Myometrial cell (primary cell): Measurements from ENCODE around the gene STAP2. TPM values are rescaled to one million over a fixed set of nuclear protein-coding genes. Genes with fewer than 3 reads are reported as not detected.

Experiments used
- total RNA-seq: library from RNA; depleted of rRNA; stranded (reverse); fragments of >200 nt; gene quantifications from 2 replicates; pipeline ENCODE4 v1.2.3, GENCODE V29; 2015

Gene STAP2, protein sequence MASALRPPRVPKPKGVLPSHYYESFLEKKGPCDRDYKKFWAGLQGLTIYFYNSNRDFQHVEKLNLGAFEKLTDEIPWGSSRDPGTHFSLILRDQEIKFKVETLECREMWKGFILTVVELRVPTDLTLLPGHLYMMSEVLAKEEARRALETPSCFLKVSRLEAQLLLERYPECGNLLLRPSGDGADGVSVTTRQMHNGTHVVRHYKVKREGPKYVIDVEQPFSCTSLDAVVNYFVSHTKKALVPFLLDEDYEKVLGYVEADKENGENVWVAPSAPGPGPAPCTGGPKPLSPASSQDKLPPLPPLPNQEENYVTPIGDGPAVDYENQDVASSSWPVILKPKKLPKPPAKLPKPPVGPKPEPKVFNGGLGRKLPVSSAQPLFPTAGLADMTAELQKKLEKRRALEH
- 18.4 and 20.2 TPM in 2 replicates for total RNA-seq

DNA sequence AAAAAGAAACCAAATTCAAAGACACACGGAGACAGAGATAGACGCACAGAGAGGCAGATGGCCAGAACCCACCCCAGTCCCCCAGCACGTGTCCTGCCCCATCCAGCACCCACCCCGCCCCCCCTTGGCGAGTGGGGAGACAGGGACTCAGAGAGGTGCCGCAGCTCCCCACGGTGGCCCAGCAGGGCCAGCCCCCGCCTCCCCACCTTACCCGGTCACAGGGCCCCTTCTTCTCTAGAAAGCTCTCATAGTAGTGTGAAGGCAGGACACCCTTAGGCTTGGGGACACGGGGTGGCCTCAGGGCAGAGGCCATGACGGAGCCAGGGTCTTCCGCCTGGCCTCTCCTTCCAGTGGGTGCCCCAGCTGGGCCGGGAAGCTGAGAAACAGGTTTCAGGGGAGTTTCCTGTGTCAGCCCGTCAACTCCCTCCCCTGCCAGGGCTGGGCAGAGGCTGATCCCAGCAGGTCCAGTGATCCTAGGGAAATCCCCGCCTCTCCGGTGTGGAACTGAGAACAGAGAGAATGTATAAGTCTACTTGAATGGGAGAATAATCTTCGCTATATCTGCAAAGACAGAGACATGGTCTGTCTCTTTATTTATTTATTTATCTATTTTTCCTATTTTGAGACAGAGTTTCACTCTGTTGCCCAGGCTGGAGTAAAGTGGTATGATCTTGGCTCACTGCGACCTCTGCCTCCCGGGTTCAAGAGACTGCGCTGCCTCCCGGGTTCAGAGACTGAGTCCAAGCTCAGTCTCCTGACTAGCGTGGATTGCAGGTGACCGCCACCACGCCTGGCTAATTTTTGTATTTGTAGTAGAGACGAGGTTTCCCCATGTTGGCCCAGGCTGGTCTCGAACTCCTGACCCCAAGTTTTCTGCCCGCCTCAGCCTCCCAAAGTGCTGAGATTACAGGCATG lies at the start of gene STAP2:
Gene STAP2, minus strand, starts transcription at position 387 of the 915 bp plus-strand sequence. Its CDS starts 74 bp downstream, at position 313.

DNA sequence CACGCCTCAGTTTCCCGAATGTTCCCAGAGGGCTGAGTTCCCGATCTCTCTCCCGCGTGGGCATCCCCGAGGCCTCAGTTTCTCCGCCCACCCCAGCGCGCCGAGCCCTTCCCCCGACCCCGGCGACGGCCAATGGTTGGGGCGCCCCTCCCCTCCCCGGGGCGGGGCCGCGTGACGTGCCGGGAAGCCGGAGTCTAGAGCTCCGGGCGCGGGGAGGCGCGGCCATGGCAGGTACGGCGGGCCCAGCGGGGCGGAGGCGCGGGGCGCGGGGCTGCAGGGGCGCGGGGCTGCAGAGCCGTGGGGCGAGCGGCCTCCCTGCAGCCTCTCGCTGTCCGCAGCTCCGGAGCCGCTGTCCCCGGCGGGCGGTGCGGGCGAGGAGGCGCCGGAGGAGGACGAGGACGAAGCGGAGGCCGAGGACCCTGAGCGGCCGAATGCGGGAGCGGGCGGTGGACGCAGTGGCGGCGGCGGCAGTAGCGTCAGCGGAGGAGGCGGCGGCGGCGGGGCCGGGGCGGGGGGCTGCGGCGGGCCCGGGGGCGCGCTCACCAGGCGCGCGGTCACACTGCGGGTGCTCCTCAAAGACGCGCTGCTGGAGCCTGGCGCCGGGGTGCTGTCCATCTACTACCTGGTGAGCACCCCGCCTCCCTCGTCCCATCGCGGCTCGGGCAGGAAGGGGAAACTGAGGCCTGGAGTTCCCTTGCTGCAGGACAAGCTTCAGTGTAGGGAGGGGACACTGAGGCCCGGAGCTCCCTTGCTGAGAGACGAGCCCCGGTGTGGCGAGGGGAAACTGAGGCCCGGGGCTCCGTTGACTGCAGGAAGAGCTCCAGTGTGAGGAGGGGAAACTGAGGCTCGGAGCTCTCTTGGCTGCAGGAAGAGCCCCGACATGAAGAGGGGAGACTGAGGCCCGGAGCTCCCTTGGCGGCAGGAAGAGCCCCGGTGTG lies 5.0 kb upstream of the STAP2 start, which contains the start of gene MPND:
Gene MPND, plus strand, starts transcription at position 193 of the 938 bp plus-strand sequence. Its CDS starts 32 bp downstream, at position 225.

GRCh38 chr19:4304538-4305256 lies 33.9 kb downstream of the STAP2 start, which contains the start of gene FSD1:
TSS of gene FSD1 (plus strand) at chr19:4304598. CDS start at chr19:4304747, 149 bp downstream.

GRCh38 chr19:4302243-4302640 lies 36.4 kb downstream of the STAP2 start, which contains the start of gene TMIGD2:
TSS of gene TMIGD2 (minus strand) at chr19:4302389. CDS start at chr19:4302385, 4 bp downstream.

DNA sequence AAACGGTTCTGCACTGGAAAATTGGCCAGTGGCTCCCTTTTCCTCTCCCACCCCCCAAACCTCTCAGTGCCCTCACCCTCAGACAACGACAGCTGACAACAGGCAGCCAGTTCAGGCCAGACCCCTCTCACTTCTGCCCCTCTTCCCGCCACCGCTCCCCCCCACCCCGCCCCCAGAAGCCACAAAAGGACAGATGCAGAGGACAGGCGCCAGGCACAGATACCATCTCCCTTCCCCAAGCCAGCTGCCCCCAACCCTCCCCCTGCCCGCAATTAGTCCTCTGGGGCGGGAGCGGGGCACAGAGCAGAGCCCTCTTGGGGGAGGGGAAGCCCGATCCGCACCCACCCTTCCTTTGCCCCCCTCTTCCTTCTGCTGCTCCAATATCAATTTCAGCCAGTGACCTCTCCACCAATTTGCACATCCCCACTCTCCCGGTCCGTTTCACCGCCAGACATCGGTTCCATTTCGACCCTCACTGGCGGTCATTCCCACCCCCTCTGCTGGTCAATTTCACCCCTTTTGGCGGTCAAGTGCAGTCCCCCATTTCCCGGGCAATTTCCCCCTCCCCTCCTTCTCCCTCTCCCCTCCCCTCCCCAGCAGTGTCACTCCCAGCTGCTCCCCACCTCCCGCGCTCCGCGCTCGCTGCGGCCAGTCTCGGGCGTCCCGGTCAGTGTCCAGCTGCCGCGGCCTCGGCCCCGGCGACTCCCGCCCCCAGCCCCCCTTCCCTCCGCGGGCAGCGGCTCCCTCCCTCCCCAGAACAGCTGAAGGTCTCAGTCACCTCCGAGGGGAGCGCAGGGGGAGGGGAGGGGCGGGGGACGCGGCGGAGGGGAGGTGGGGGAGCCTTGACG lies 60.0 kb downstream of the STAP2 start, which contains the start of gene SHD:
Gene SHD, plus strand, starts transcription at position 848 of the 848 bp plus-strand sequence. CDS start 798 bp downstream, outside the sequence.

Other genes with a start within 250 kb of the STAP2 start
- 181 and 214 TPM in 2 replicates for gene MAP2K2, start 214.7 kb downstream of the STAP2 start, total RNA-seq
- not detected in 2 replicates for gene CREB3L3, start 185.2 kb downstream of the STAP2 start, total RNA-seq
- gene SIRT6, start 156.3 kb downstream of the STAP2 start, total RNA-seq: 25.3 and 38.1 TPM in 2 replicates
- 0.18 and 0.58 TPM in 2 replicates for gene ANKRD24, start 156.1 kb downstream of the STAP2 start, total RNA-seq
- gene EBI3, start 109.3 kb downstream of the STAP2 start, total RNA-seq: 0.35 TPM in 1 of 2 replicates, not detected in the other
- gene YJU2, start 91.7 kb downstream of the STAP2 start, total RNA-seq: 15.6 and 17.2 TPM in 2 replicates
- gene SHD, start 59.6 kb downstream of the STAP2 start, total RNA-seq: 0.86 TPM in 1 of 2 replicates, not detected in the other
- gene TMIGD2, start 36.4 kb downstream of the STAP2 start, total RNA-seq: not detected in 2 replicates
- gene FSD1, start 34.2 kb downstream of the STAP2 start, total RNA-seq: 5.2 and 14.4 TPM in 2 replicates
- 2.5 and 3.5 TPM in 2 replicates for gene MPND, start 4.7 kb upstream of the STAP2 start, total RNA-seq
- 117 and 129 TPM in 2 replicates for gene SH3GL1, start 61.7 kb upstream of the STAP2 start, total RNA-seq
- 9.5 and 17.2 TPM in 2 replicates for gene CHAF1A, start 63.8 kb upstream of the STAP2 start, total RNA-seq
- 76.0 and 92.8 TPM in 2 replicates for gene UBXN6, start 119.0 kb upstream of the STAP2 start, total RNA-seq
- 74.6 and 78.7 TPM in 2 replicates for gene HDGFL2, start 133.5 kb upstream of the STAP2 start, total RNA-seq
- 0.71 and 1.2 TPM in 2 replicates for gene PLIN4, start 179.7 kb upstream of the STAP2 start, total RNA-seq
- gene PLIN5, start 196.4 kb upstream of the STAP2 start, total RNA-seq: 0.18 TPM in 1 of 2 replicates, not detected in the other
- not detected in 2 replicates for gene LRG1, start 201.2 kb upstream of the STAP2 start, total RNA-seq
- gene SEMA6B, start 220.9 kb upstream of the STAP2 start, total RNA-seq: 0.53 and 0.86 TPM in 2 replicates